GM23338 (cell line): Measurements from ENCODE around the gene CNOT11. TPM values are rescaled to one million over a fixed set of nuclear protein-coding genes. Genes with fewer than 3 reads are reported as not detected.

ENCODE experiments used
- ATAC-seq: fragments of 200-7000 bp; cut with Tn5 transposase; 3 replicates; pipeline ENCODE4 v1.9.1; 2020
- DNase-seq: peaks from one replicate; pipeline ENCODE4 v3.0.0-alpha.2; 2015; ENCODE audit warnings: low spot score
- H2AFZ ChIP-seq: fragments of 200-600 bp; sonication (generic); 2 replicates; pipeline ENCODE4 v1.8.0; 2016; ENCODE audit warnings: antibody characterized with exemption, mild to moderate bottlenecking, moderate library complexity
- H3F3A ChIP-seq: fragments of 200-600 bp; sonication (generic); replicated peaks from 2 replicates; pipeline ENCODE4 v1.8.0; 2017; ENCODE audit warnings: antibody characterized with exemption, mixed run types, low read depth
- H3K27ac ChIP-seq: fragments of 200-600 bp; sonication (generic); 2 replicates; pipeline ENCODE4 v1.6.1; 2016; ENCODE audit warnings: low read depth
- H3K27me3 ChIP-seq: fragments of 200-600 bp; sonication (generic); 2 replicates; pipeline ENCODE4 v1.8.0; 2016; ENCODE audit warnings: mild to moderate bottlenecking, mixed run types, moderate library complexity; ENCODE audit not compliant: insufficient read depth
- H3K36me3 ChIP-seq: fragments of 200-600 bp; sonication (generic); 2 replicates; pipeline ENCODE4 v1.8.0; 2016; ENCODE audit warnings: mild to moderate bottlenecking; ENCODE audit not compliant: insufficient read depth
- H3K4me1 ChIP-seq: fragments of 200-600 bp; sonication (generic); 2 replicates; pipeline ENCODE4 v1.8.0; 2016; ENCODE audit warnings: mild to moderate bottlenecking, moderate library complexity; ENCODE audit not compliant: insufficient read depth
- H3K4me2 ChIP-seq: fragments of 200-600 bp; sonication (generic); 2 replicates; pipeline ENCODE4 v1.7.1; 2017; ENCODE audit warnings: mixed run types
- H3K4me3 ChIP-seq: fragments of 200-600 bp; sonication (generic); 2 replicates; pipeline ENCODE4 v1.6.1; 2016; ENCODE audit warnings: mixed run types
- H3K79me2 ChIP-seq: fragments of 200-600 bp; sonication (generic); replicated peaks from 2 replicates; pipeline ENCODE4 v1.8.0; 2017; ENCODE audit warnings: mild to moderate bottlenecking; ENCODE audit not compliant: insufficient read depth
- H3K9me2 ChIP-seq: fragments of 200-600 bp; sonication (generic); 2 replicates; pipeline ENCODE4 v1.8.0; 2017; ENCODE audit not compliant: insufficient read depth
- H4K20me1 ChIP-seq: fragments of 200-600 bp; sonication (generic); replicated peaks from 2 replicates; pipeline ENCODE4 v1.8.0; 2017; ENCODE audit warnings: mild to moderate bottlenecking; ENCODE audit not compliant: insufficient read depth
- H3K27ac Mint-ChIP-seq: 2 replicates; pipeline ENCODE4 v1.8.0; 2020; ENCODE audit warnings: inconsistent platforms, mild to moderate bottlenecking, moderate library complexity, mixed read lengths
- H3K27me3 Mint-ChIP-seq: 3 replicates; pipeline ENCODE4 v1.8.0; 2022; ENCODE audit warnings: low read depth, mild to moderate bottlenecking, moderate library complexity, mixed read lengths, inconsistent platforms; ENCODE audit not compliant: insufficient read depth, poor library complexity
- H3K36me3 Mint-ChIP-seq: 3 replicates; pipeline ENCODE4 v1.8.0; 2021; ENCODE audit warnings: low read depth, mild to moderate bottlenecking, inconsistent platforms, moderate library complexity, mixed read lengths
- H3K4me1 Mint-ChIP-seq: 3 replicates; pipeline ENCODE4 v1.8.0; 2020; ENCODE audit warnings: mild to moderate bottlenecking, inconsistent platforms, mixed read lengths
- H3K4me3 Mint-ChIP-seq: 3 replicates; pipeline ENCODE4 v1.8.0; 2021; ENCODE audit warnings: moderate library complexity, mild to moderate bottlenecking, inconsistent platforms, mixed read lengths
- H3K9me3 Mint-ChIP-seq: 3 replicates; pipeline ENCODE4 v1.8.0; 2020; ENCODE audit warnings: moderate library complexity, mild to moderate bottlenecking, inconsistent platforms, mixed read lengths
- CTCF ChIP-seq, 2 experiments: fragments of 200-600 bp in 1 of 2; sonication (generic) in 1 of 2; conservative IDR thresholded peaks; 2 replicates each; pipeline versions ENCODE4 v1.5.1 to v1.6.1; 2016 to 2017; ENCODE audit warnings: antibody characterized with exemption in 2 of 2, low read depth in 2 of 2, mild to moderate bottlenecking in 2 of 2, moderate library complexity in 1 of 2
- EZH2 ChIP-seq: fragments of 200-600 bp; sonication (generic); IDR thresholded peaks from one replicate; pipeline ENCODE4 v1.8.0; 2017; ENCODE audit warnings: antibody characterized with exemption, mild to moderate bottlenecking, low read depth; ENCODE audit not compliant: unreplicated experiment
- EZH2phosphoT487 ChIP-seq: fragments of 200-600 bp; sonication (generic); IDR thresholded peaks from one replicate; pipeline ENCODE4 v1.8.1; 2018; ENCODE audit warnings: antibody characterized with exemption; ENCODE audit not compliant: unreplicated experiment
- REST ChIP-seq: IDR thresholded peaks from one replicate; pipeline ENCODE4 v1.6.1; 2018; ENCODE audit warnings: antibody characterized with exemption; ENCODE audit not compliant: unreplicated experiment
- STAT1 ChIP-seq: IDR thresholded peaks from one replicate; pipeline ENCODE4 v1.6.1; 2016; ENCODE audit warnings: antibody characterized with exemption; ENCODE audit not compliant: unreplicated experiment
- ZNF114 ChIP-seq: fragments of 250-450 bp; sonication (Bioruptor Pico); IDR thresholded peaks from 2 replicates; pipeline ENCODE4 v1.5.0; 2020; ENCODE audit warnings: mild to moderate bottlenecking, moderate library complexity
- ZNF331 ChIP-seq: fragments of 250-450 bp; sonication (Bioruptor Pico); IDR thresholded peaks from 2 replicates; pipeline ENCODE4 v1.5.0; 2020; ENCODE audit warnings: low read depth, mild to moderate bottlenecking, moderate library complexity
- ZNF462 ChIP-seq: fragments of 250-450 bp; sonication (Bioruptor Pico); IDR thresholded peaks from 2 replicates; pipeline ENCODE4 v1.5.0; 2020; ENCODE audit warnings: mild to moderate bottlenecking, moderate library complexity
- polyA plus RNA-seq: library from polyadenylated mRNA; unstranded; fragments of >200 nt; fragmentation: Nextera tagmentation; extraction: Ambion mirVana; gene quantifications from 2 replicates; pipeline ENCODE4 v1.2.1, GENCODE V29; 2016
- total RNA-seq: library from RNA; depleted of rRNA; stranded (reverse); fragments of >200 nt; shearing (Covaris generic); gene quantifications from 2 replicates; pipeline ENCODE4 v1.2.3, GENCODE V29; 2014

The CNOT11 gene
- total and polyA plus RNA-seq, 2 experiments from 2014 or later, result 34.8 to 74.2 TPM

- H3K27ac ChIP-seq, result no peak overlapping the region
- DNase-seq (no peak), ATAC-seq (no peak)
- H3K4me1 ChIP-seq, result peaks cover 19% of the 10 kb centered on the region
- no peaks in the 10 kb centered on the region for H3K9me2 ChIP-seq
- H3K4me1 Mint-ChIP-seq, result peaks cover 32% of the 10 kb centered on the region
- peaks cover 32% of the 10 kb centered on the region for H3K36me3 Mint-ChIP-seq
- no peak overlapping the region; the same call in 2 of the 3 replicates for H3K4me3 Mint-ChIP-seq
- TF ChIP-seq STAT1, result no peak
- TF ChIP-seq EZH2phosphoT487, result no peak
- TF ChIP-seq ZNF462, result no peak
- no peak for TF ChIP-seq EZH2
- no peak for TF ChIP-seq ZNF331 (CRISPR knock-in tag)
- no peak for TF ChIP-seq CTCF (conservative IDR thresholded peaks at IDR 0.05; ENCODE audit: low read depth in 2 of 2)
- TF ChIP-seq ZNF114, result no peak
- TF ChIP-seq REST, result no peak
- H3K27me3 Mint-ChIP-seq, result peaks cover 7% of the 10 kb centered on the region
- peak overlapping the region; percentile 50; the same call in 1 of the 2 replicates for H3K27ac Mint-ChIP-seq
- H2AFZ ChIP-seq, result no peak overlapping the region
- peaks cover 15% of the 10 kb centered on the region; the same call in 1 of the 2 replicates for H3K36me3 ChIP-seq
- H3K4me2 ChIP-seq, result no peak overlapping the region
- H4K20me1 ChIP-seq, result peaks cover 12% of the 10 kb centered on the region
- H3K9me3 Mint-ChIP-seq, result no peaks in the 10 kb centered on the region
- peaks cover 50% of the 10 kb centered on the region for H3K79me2 ChIP-seq
- no peaks in the 10 kb centered on the region for H3K27me3 ChIP-seq
- no peak overlapping the region for H3K4me3 ChIP-seq
- H3F3A ChIP-seq, result peaks cover 3% of the 10 kb centered on the region; the same call in 1 of the 2 replicates
Observed at GRCh38 chr2:101255501-101255900, 2.8 kb downstream of the CNOT11 start.
